Measurements from ENCODE around the gene APOC1.

The APOC1 gene

GRCh38 chr19:44955505-44956439, 41.4 kb downstream of the APOC1 start:
- DNase-seq (ENCODE audit: low read depth) = no peak

- DNase-seq (ENCODE audit: low read depth) = no peak
These were observed 43.1 kb downstream of the APOC1 start for GRCh38 chr19:44957526-44957925.

GRCh38 chr19:44958090-44958489, 43.7 kb downstream of the APOC1 start:
- no peak for DNase-seq (ENCODE audit: low read depth)

GRCh38 chr19:44959691-44960090, 45.3 kb downstream of the APOC1 start:
- DNase-seq (ENCODE audit: low read depth) = no peak

- no peak for DNase-seq (ENCODE audit: low read depth)
These were observed 46.7 kb downstream of the APOC1 start for GRCh38 chr19:44960906-44961728.

GRCh38 chr19:44961821-44962220, 47.4 kb downstream of the APOC1 start:
- DNase-seq (ENCODE audit: low read depth) = no peak

- no peak for DNase-seq (ENCODE audit: low read depth)
These were observed 53.7 kb downstream of the APOC1 start for GRCh38 chr19:44968118-44968517.

GRCh38 chr19:44968670-44969069, 54.3 kb downstream of the APOC1 start:
- no peak for DNase-seq (ENCODE audit: low read depth)

Measured in HS-5 (cell line).